ENCODE results near the gene DOCK3. TPM values are rescaled to one million over a fixed set of nuclear protein-coding genes. Genes with fewer than 3 reads are reported as not detected.

The DOCK3 gene
- total and polyA plus RNA-seq, 2 of the 4 experiments (the other 2 are of a cell fraction): under 0.01 to 0.12 TPM

- POLR2A ChIA-PET (ENCODE audit: unreplicated experiment): no interaction called here
- DNase-seq: no peak
- no TSS peak for BruUV-seq (replicated peaks)
Observed at GRCh38 chr3:51403675-51404074, 728.9 kb downstream of the DOCK3 start.

More at GRCh38 chr3:51403675-51404074, 728.9 kb downstream of the DOCK3 start:
- no peak overlapping the region for H3K56ac ChIP-seq (ENCODE audit: extremely low read depth, insufficient read depth, low read length)
- no peak overlapping the region for H2BK20ac ChIP-seq (ENCODE audit: low read depth, low read length)
- H3K14ac ChIP-seq (replicated peaks; ENCODE audit: low read depth, low read length): no peak overlapping the region
- H3K79me1 ChIP-seq (ENCODE audit: low read depth in 1 of 2, low read length in 2 of 2): peaks cover 13 to 18% of the 10 kb centered on the region in 2 experiments; a peak in 2 of 4 replicates
- H3K27me3 ChIP-seq (ENCODE audit: control insufficient read depth, insufficient read depth, low read length): no peaks in the 10 kb centered on the region
- H2AFZ ChIP-seq (replicated peaks; ENCODE audit: low read length, poor library complexity): no peak overlapping the region
- dilution Hi-C loops (cut with HindIII; ENCODE audit: low sequenced_read_pairs, unreplicated experiment): no loop called here
- no peaks in the 10 kb centered on the region for H4K20me1 ChIP-seq (ENCODE audit: insufficient read depth, low read length)
- H2BK5ac ChIP-seq (ENCODE audit: low read depth, low read length, poor library complexity, severe bottlenecking): no peak overlapping the region
- no peak overlapping the region for H4K91ac ChIP-seq (ENCODE audit: insufficient read depth, low read depth, low read length)
- H3K9ac ChIP-seq (ENCODE audit: low read depth, low read length): no peak overlapping the region
- TF ChIP-seq CHD1 (IDR thresholded peaks at IDR 0.05; ENCODE audit: low read depth, low read length): no peak
- TF ChIP-seq MAZ (IDR thresholded peaks at IDR 0.05; ENCODE audit: borderline replicate concordance, low read depth, low read length): no peak
- no peak for TF ChIP-seq RCOR1 (IDR thresholded peaks at IDR 0.05; ENCODE audit: insufficient replicate concordance, low read length)
- TF ChIP-seq MAFK (IDR thresholded peaks at IDR 0.05; ENCODE audit: low read depth, low read length): no peak
- TF ChIP-seq SMC3 (IDR thresholded peaks at IDR 0.05; ENCODE audit: low read depth, low read length): no peak
- intact Hi-C loops (cut with micrococcal nuclease): no loop called here
- no peak overlapping the region for H2BK15ac ChIP-seq (ENCODE audit: low read depth, low read length)
- H3K4me2 ChIP-seq (ENCODE audit: low read depth, low read length): no peak overlapping the region
- H3K23ac ChIP-seq (ENCODE audit: low read depth, low read length): no peak overlapping the region
- H3K9me3 ChIP-seq (ENCODE audit: control insufficient read depth, insufficient read depth, low read length): no peaks in the 10 kb centered on the region
- no peak overlapping the region for H3K4ac ChIP-seq (ENCODE audit: low read depth, low read length)
- CTCF ChIA-PET: no interaction called here
- H3K18ac ChIP-seq (ENCODE audit: low read depth, low read length): no peak overlapping the region
- no peak for ATAC-seq (ENCODE audit: low read depth)
- no peak overlapping the region for H2AK9ac ChIP-seq (replicated peaks; ENCODE audit: low read depth, low read length, poor library complexity)
- H2BK120ac ChIP-seq (ENCODE audit: low read depth, low read length): no peak overlapping the region
- H3K9me1 ChIP-seq (ENCODE audit: insufficient read depth, low read length): peaks cover 9% of the 10 kb centered on the region; the same call in 1 of the 2 replicates
- peaks cover 20% of the 10 kb centered on the region for H3K36me3 ChIP-seq (ENCODE audit: control insufficient read depth, insufficient read depth, low read length)
- in situ Hi-C loops (cut with MboI; ENCODE audit: low sequenced_read_pairs): no loop called here
- H3K4me1 ChIP-seq (ENCODE audit: control insufficient read depth, insufficient read depth, low read length): no peaks in the 10 kb centered on the region
- no peak overlapping the region for H4K8ac ChIP-seq (ENCODE audit: low read depth in 2 of 2, low read length in 2 of 2)
- no peak overlapping the region for H3K4me3 ChIP-seq (ENCODE audit: insufficient read depth, low read depth, low read length)
- no peak overlapping the region for H4K5ac ChIP-seq (ENCODE audit: low read depth, low read length)
- H3K27ac ChIP-seq (ENCODE audit: insufficient read depth, low read length): no peak overlapping the region
- H2AK5ac ChIP-seq (ENCODE audit: low read depth, low read length): no peak overlapping the region

Data from IMR-90 (cell line).